HEK293 (cell line): ENCODE data around the gene ZIC5.

Experiments
- CTCF ChIA-PET: fragments of 350-600 bp; formaldehyde crosslinking; extraction: SDS; loops from one replicate; lab custom pipeline; 2021; ENCODE audit warnings: antibody characterized with exemption; lab: Yijun Ruan, JAX
- POLR2A ChIA-PET: fragments of 300-600 bp; formaldehyde crosslinking; extraction: SDS; loops from one replicate; lab custom pipeline; 2020; ENCODE audit warnings: antibody characterized with exemption, inconsistent platforms; lab: Yijun Ruan, JAX
- H3K27ac ChIP-seq: fragments of 200-500 bp; sonication (Bioruptor generic); 2 replicates; pipeline ENCODE4 v1.5.1; 2014; ENCODE audit warnings: low read depth, low read length, control low read depth, inconsistent platforms; ENCODE audit errors: extremely low read depth
- H3K36me3 ChIP-seq, 2 experiments: fragments of 200-500 bp in 1 of 2; sonication (Bioruptor generic) in 1 of 2; 1 replicate in 1 of 2; 2 replicates in 1 of 2; pipeline ENCODE4 v1.5.1; 2014 to 2017; ENCODE audit warnings: inconsistent platforms in 2 of 2, low read length in 2 of 2; ENCODE audit not compliant: control insufficient read depth in 2 of 2, insufficient read depth in 1 of 2
- H3K4me1 ChIP-seq: fragments of 200-500 bp; sonication (Bioruptor generic); 2 replicates; pipeline ENCODE4 v1.5.1; 2014; ENCODE audit warnings: mild to moderate bottlenecking, low read length, inconsistent platforms; ENCODE audit not compliant: control insufficient read depth, insufficient read depth
- H3K4me3 ChIP-seq: 2 replicates; pipeline ENCODE4 v1.5.1; 2011; ENCODE audit warnings: low read depth, mild to moderate bottlenecking, control low read depth, low read length, moderate library complexity
- H3K9me3 ChIP-seq: fragments of 200-500 bp; sonication (Bioruptor generic); 2 replicates; pipeline ENCODE4 v1.5.1; 2014; ENCODE audit warnings: low read depth, low read length, inconsistent platforms; ENCODE audit not compliant: control insufficient read depth, insufficient read depth
- EGR2 ChIP-seq: fragments of 450-650 bp; formaldehyde crosslinking; IDR thresholded peaks from 2 replicates; pipeline ENCODE4 v1.5.1; 2016; ENCODE audit warnings: low read depth, missing biosample characterization, missing genetic modification characterization
- FEZF1 ChIP-seq: fragments of 450-650 bp; formaldehyde crosslinking; IDR thresholded peaks from 2 replicates; pipeline ENCODE4 v1.5.1; 2016; ENCODE audit warnings: missing biosample characterization, missing genetic modification characterization
- GLIS1 ChIP-seq: fragments of 450-650 bp; formaldehyde crosslinking; IDR thresholded peaks from 2 replicates; pipeline ENCODE4 v1.5.1; 2016; ENCODE audit warnings: missing biosample characterization, missing genetic modification characterization
- IKZF3 ChIP-seq: fragments of 450-650 bp; IDR thresholded peaks from 2 replicates; pipeline ENCODE4 v1.5.0; 2018; ENCODE audit warnings: missing biosample characterization, mild to moderate bottlenecking, missing genetic modification characterization, moderate library complexity
- KLF9 ChIP-seq: fragments of 450-650 bp; formaldehyde crosslinking; IDR thresholded peaks from 2 replicates; pipeline ENCODE4 v1.5.1; 2016; ENCODE audit warnings: missing biosample characterization, missing genetic modification characterization, low read depth
- PRDM4 ChIP-seq: fragments of 450-650 bp; formaldehyde crosslinking; IDR thresholded peaks from 2 replicates; pipeline ENCODE4 v1.5.1; 2017; ENCODE audit warnings: missing biosample characterization, missing genetic modification characterization
- SETDB1 ChIP-seq: IDR thresholded peaks from one replicate; pipeline ENCODE4 v1.6.1; 2017; ENCODE audit warnings: mild to moderate bottlenecking, low read length, moderate library complexity, mixed read lengths; ENCODE audit not compliant: insufficient read length
- SP2 ChIP-seq: fragments of 450-650 bp; formaldehyde crosslinking; IDR thresholded peaks from 2 replicates; pipeline ENCODE4 v1.5.1; 2016; ENCODE audit warnings: missing biosample characterization, missing genetic modification characterization
- SP7 ChIP-seq: fragments of 450-650 bp; formaldehyde crosslinking; IDR thresholded peaks from 2 replicates; pipeline ENCODE4 v1.5.1; 2016; ENCODE audit warnings: missing biosample characterization, missing genetic modification characterization
- ZBTB17 ChIP-seq: fragments of 450-650 bp; formaldehyde crosslinking; IDR thresholded peaks from 2 replicates; pipeline ENCODE4 v1.5.1; 2016; ENCODE audit warnings: missing biosample characterization, missing genetic modification characterization
- ZFP37 ChIP-seq: fragments of 450-650 bp; formaldehyde crosslinking; IDR thresholded peaks from 2 replicates; pipeline ENCODE4 v1.5.1; 2016; ENCODE audit warnings: missing biosample characterization, missing genetic modification characterization
- ZFP69B ChIP-seq: fragments of 450-650 bp; formaldehyde crosslinking; IDR thresholded peaks from 2 replicates; pipeline ENCODE4 v1.5.1; 2016; ENCODE audit warnings: missing biosample characterization, missing genetic modification characterization
- ZNF121 ChIP-seq: fragments of 450-650 bp; formaldehyde crosslinking; IDR thresholded peaks from 2 replicates; pipeline ENCODE4 v1.5.1; 2016; ENCODE audit warnings: missing biosample characterization, missing genetic modification characterization
- ZNF18 ChIP-seq: fragments of 450-650 bp; formaldehyde crosslinking; IDR thresholded peaks from 2 replicates; pipeline ENCODE4 v1.5.1; 2016; ENCODE audit warnings: missing biosample characterization, missing genetic modification characterization
- ZNF2 ChIP-seq: fragments of 450-650 bp; formaldehyde crosslinking; IDR thresholded peaks from 2 replicates; pipeline ENCODE4 v1.5.1; 2016; ENCODE audit warnings: missing biosample characterization, missing genetic modification characterization
- ZNF280C ChIP-seq: fragments of 450-650 bp; formaldehyde crosslinking; IDR thresholded peaks from 2 replicates; pipeline ENCODE4 v1.5.1; 2016; ENCODE audit warnings: missing biosample characterization, missing genetic modification characterization
- ZNF324 ChIP-seq: fragments of 450-650 bp; formaldehyde crosslinking; IDR thresholded peaks from 2 replicates; pipeline ENCODE4 v1.5.1; 2016; ENCODE audit warnings: missing biosample characterization, missing genetic modification characterization
- ZNF423 ChIP-seq: fragments of 450-650 bp; formaldehyde crosslinking; IDR thresholded peaks from 2 replicates; pipeline ENCODE4 v1.5.1; 2016; ENCODE audit warnings: missing biosample characterization, missing genetic modification characterization
- ZNF501 ChIP-seq: fragments of 450-650 bp; formaldehyde crosslinking; IDR thresholded peaks from 2 replicates; pipeline ENCODE4 v1.5.1; 2016; ENCODE audit warnings: missing biosample characterization, missing genetic modification characterization
- ZNF600 ChIP-seq: fragments of 450-650 bp; formaldehyde crosslinking; IDR thresholded peaks from 2 replicates; pipeline ENCODE4 v1.5.1; 2016; ENCODE audit warnings: missing biosample characterization, missing genetic modification characterization
- ZNF639 ChIP-seq: fragments of 450-650 bp; formaldehyde crosslinking; IDR thresholded peaks from 2 replicates; pipeline ENCODE4 v1.5.1; 2016; ENCODE audit warnings: missing biosample characterization, missing genetic modification characterization
- ZNF704 ChIP-seq: fragments of 450-650 bp; formaldehyde crosslinking; IDR thresholded peaks from 2 replicates; pipeline ENCODE4 v1.5.1; 2016; ENCODE audit warnings: missing biosample characterization, missing genetic modification characterization
- ZNF768 ChIP-seq: fragments of 450-650 bp; formaldehyde crosslinking; IDR thresholded peaks from 2 replicates; pipeline ENCODE4 v1.5.1; 2018; ENCODE audit warnings: missing biosample characterization, mild to moderate bottlenecking, missing genetic modification characterization

ZIC5 gene

GRCh38 chr13:99991013-99991827 is 19.7 kb upstream of the ZIC5 start (continued):
- TF ChIP-seq ZNF704 (tag by site-specific recombination) = no peak

GRCh38 chr13:99990126-99990977 is 18.8 kb upstream of the ZIC5 start:
- Histone ChIP-seq H3K9me3 (no peaks in the 10 kb centered on the region), H3K4me3 (no peak overlapping the region), H3K36me3 (peaks cover 0 to 6% of the 10 kb centered on the region in 2 experiments; a peak in 1 of 3 replicates), H3K4me1 (peaks cover 15% of the 10 kb centered on the region), H3K27ac (no peak overlapping the region)
- ChIA-PET POLR2A (no interaction called here), CTCF (interaction anchor here (1.0 kb wide), 1 partner anchor 74 kb away, joined by 3 read pairs; no protein-coding TSS in a partner anchor)
- TF ChIP-seq FEZF1 (0 out of 2 replicates have a peak, but pooled peaks have one; percentile 12), ZNF280C (tag by site-specific recombination) (no peak), PRDM4 (tag by site-specific recombination) (peak; percentile 81; the same call in 1 of the 2 replicates), ZNF423 (tag by site-specific recombination) (0 out of 2 replicates have a peak, but pooled peaks have one; percentile 30), ZFP37 (tag by site-specific recombination) (0 out of 2 replicates have a peak, but pooled peaks have one; percentile 19), ZFP69B (tag by site-specific recombination) (peak; percentile 72; the same call in 1 of the 2 replicates), EGR2 (peak; percentile 85), ZNF121 (tag by site-specific recombination) (peak; percentile 59; the same call in 1 of the 2 replicates), IKZF3 (tag by site-specific recombination) (0 out of 2 replicates have a peak, but pooled peaks have one; percentile 20), ZNF639 (tag by site-specific recombination) (0 out of 2 replicates have a peak, but pooled peaks have one; percentile 23), ZNF600 (tag by site-specific recombination) (peak; percentile 19; the same call in 1 of the 2 replicates), ZNF18 (tag by site-specific recombination) (peak; percentile 89), ZBTB17 (no peak; the same call in 1 of the 2 replicates), ZNF501 (tag by site-specific recombination) (peak; percentile 69; the same call in 1 of the 2 replicates), SETDB1 (no peak), KLF9 (peak; percentile 47; the same call in 1 of the 2 replicates), ZNF768 (no peak), SP7 (tag by site-specific recombination) (peak; percentile 58), SP2 (tag by site-specific recombination) (peak; percentile 40), GLIS1 (peak; percentile 64), ZNF324 (tag by site-specific recombination) (peak; percentile 47; the same call in 1 of the 2 replicates), ZNF2 (0 out of 2 replicates have a peak, but pooled peaks have one; percentile 4)
